A549 (cell line): ENCODE measurements around the gene PFDN5.

Experiments
- CHD2 ChIP-seq: fragments of 150-350 bp; IDR thresholded peaks from 2 replicates; pipeline ENCODE4 v1.6.1; 2014; ENCODE audit warnings: low read length; ENCODE audit not compliant: partially characterized antibody
- EP300 ChIP-seq, 2 experiments: fragments of >200 bp; sonication (Bioruptor Twin); formaldehyde crosslinking; IDR thresholded peaks; 2 replicates in 1 of 2; 3 replicates in 1 of 2; pipeline ENCODE4 v1.6.1; 2016 to 2017
- GATA3 ChIP-seq: IDR thresholded peaks from 2 replicates; pipeline ENCODE4 v1.6.1; 2012; ENCODE audit warnings: borderline replicate concordance
- JUNB ChIP-seq: fragments of >200 bp; sonication (Bioruptor Twin); formaldehyde crosslinking; IDR thresholded peaks from 2 replicates; pipeline ENCODE4 v1.6.1; 2016
- MYC ChIP-seq: IDR thresholded peaks from 2 replicates; pipeline ENCODE4 v1.6.1; 2012; ENCODE audit warnings: mild to moderate bottlenecking, inconsistent platforms, low read length, improper control_type of control experiment, borderline replicate concordance
- POLR2A ChIP-seq: IDR thresholded peaks from 2 replicates; pipeline ENCODE4 v1.6.1; 2012; ENCODE audit warnings: mild to moderate bottlenecking, low read length
- RAD21 ChIP-seq, 2 experiments: fragments of >200 bp in 1 of 2; sonication (Bioruptor Twin) in 1 of 2; formaldehyde crosslinking in 1 of 2; IDR thresholded peaks in 1 of 2; conservative IDR thresholded peaks in 1 of 2; 2 replicates in 1 of 2; 3 replicates in 1 of 2; pipeline ENCODE4 v1.6.1; 2012 to 2018; ENCODE audit warnings: inconsistent platforms in 1 of 2
- SREBF2 ChIP-seq: fragments of 450-650 bp; IDR thresholded peaks from 2 replicates; pipeline ENCODE4 v1.6.1; 2014; ENCODE audit warnings: mild to moderate bottlenecking, moderate library complexity
- TP53 ChIP-seq: fragments of 250-450 bp; sonication (Bioruptor Pico); IDR thresholded peaks from 2 replicates; pipeline ENCODE4 v1.5.0; 2021; ENCODE audit warnings: mild to moderate bottlenecking, moderate library complexity
- TF ChIP-seq, protein P1 (sequence below): fragments of >200 bp; sonication (Bioruptor Twin); formaldehyde crosslinking; IDR thresholded peaks from 3 replicates; pipeline ENCODE4 v1.5.1; 2016
- TF ChIP-seq, protein P2 (sequence below): IDR thresholded peaks from 2 replicates; pipeline ENCODE4 v1.6.1; 2012

DNA sequence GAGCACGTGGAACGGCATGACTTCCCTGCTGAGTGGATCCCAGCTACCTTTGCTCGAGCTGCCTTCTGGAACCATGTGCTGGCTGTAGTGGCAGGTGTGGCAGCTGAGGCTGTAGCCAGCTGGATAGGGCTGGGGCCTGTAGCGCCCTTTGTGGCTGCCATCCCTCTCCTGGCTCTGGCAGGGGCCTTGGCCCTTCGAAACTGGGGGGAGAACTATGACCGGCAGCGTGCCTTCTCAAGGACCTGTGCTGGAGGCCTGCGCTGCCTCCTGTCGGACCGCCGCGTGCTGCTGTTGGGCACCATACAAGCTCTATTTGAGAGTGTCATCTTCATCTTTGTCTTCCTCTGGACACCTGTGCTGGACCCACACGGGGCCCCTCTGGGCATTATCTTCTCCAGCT, 42.0 kb upstream of the PFDN5 start:
- TF ChIP-seq GATA3 (no peak), JUNB (no peak), POLR2A (no peak), SREBF2 (no peak), RAD21 (conservative IDR thresholded peaks at IDR 0.05 in 1 of 2, IDR thresholded peaks at IDR 0.05 in 1 of 2) (no peak), CHD2 (no peak), EP300 (IDR thresholded peaks at IDR 0.05) (no peak), MYC (no peak), TP53 (CRISPR knock-in tag) (no peak)
- TF ChIP-seq, protein P1, sequence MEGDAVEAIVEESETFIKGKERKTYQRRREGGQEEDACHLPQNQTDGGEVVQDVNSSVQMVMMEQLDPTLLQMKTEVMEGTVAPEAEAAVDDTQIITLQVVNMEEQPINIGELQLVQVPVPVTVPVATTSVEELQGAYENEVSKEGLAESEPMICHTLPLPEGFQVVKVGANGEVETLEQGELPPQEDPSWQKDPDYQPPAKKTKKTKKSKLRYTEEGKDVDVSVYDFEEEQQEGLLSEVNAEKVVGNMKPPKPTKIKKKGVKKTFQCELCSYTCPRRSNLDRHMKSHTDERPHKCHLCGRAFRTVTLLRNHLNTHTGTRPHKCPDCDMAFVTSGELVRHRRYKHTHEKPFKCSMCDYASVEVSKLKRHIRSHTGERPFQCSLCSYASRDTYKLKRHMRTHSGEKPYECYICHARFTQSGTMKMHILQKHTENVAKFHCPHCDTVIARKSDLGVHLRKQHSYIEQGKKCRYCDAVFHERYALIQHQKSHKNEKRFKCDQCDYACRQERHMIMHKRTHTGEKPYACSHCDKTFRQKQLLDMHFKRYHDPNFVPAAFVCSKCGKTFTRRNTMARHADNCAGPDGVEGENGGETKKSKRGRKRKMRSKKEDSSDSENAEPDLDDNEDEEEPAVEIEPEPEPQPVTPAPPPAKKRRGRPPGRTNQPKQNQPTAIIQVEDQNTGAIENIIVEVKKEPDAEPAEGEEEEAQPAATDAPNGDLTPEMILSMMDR = no peak
- TF ChIP-seq, protein P2, sequence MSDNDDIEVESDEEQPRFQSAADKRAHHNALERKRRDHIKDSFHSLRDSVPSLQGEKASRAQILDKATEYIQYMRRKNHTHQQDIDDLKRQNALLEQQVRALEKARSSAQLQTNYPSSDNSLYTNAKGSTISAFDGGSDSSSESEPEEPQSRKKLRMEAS = no peak
